ENCODE results near the gene ZNF487. TPM values are rescaled to one million over a fixed set of nuclear protein-coding genes. Genes with fewer than 3 reads are reported as not detected.

The ZNF487 gene
- total and polyA plus RNA-seq, 2 of the 13 experiments (the other 11 are each of a cell fraction or from before 2014, with no cell fraction given) = 7.4 to 8.8 TPM

DNA sequence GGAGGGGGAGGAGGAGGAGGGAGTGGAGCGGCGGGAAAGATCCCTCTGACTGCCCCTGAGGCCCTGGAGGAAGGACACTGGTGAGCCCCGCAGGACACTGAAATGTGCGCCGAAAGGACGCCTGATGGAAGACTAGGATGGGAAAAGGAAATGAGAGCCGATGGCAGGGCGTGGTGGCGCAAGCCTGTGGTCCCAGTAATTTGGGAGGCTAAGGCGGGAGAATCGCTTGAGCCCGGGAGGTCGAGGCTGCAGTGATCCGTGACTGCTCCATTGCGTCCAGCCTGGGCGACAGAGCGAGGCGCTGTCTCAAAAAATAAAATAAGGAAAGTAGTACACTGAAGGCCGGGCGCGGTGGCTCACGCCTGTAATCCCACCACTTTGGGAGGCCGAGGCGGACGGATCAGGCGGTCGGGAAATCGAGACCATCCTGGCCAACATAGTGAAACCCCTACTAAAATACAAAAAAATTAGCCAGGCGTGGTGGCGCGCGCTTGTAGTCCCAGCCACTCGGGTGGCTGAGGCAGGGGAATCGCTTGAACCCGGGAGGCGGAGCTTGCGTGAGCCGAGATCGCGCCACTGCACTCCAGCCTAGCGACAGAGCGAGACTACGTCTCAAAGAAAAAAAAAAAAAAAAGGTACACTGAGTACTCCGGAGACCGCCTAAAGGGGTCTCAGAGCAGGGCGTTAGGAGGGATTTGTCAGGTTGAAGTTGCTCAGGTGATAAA lies 27.4 kb upstream of the ZNF487 start (continued):
- TF ChIP-seq, protein P1, sequence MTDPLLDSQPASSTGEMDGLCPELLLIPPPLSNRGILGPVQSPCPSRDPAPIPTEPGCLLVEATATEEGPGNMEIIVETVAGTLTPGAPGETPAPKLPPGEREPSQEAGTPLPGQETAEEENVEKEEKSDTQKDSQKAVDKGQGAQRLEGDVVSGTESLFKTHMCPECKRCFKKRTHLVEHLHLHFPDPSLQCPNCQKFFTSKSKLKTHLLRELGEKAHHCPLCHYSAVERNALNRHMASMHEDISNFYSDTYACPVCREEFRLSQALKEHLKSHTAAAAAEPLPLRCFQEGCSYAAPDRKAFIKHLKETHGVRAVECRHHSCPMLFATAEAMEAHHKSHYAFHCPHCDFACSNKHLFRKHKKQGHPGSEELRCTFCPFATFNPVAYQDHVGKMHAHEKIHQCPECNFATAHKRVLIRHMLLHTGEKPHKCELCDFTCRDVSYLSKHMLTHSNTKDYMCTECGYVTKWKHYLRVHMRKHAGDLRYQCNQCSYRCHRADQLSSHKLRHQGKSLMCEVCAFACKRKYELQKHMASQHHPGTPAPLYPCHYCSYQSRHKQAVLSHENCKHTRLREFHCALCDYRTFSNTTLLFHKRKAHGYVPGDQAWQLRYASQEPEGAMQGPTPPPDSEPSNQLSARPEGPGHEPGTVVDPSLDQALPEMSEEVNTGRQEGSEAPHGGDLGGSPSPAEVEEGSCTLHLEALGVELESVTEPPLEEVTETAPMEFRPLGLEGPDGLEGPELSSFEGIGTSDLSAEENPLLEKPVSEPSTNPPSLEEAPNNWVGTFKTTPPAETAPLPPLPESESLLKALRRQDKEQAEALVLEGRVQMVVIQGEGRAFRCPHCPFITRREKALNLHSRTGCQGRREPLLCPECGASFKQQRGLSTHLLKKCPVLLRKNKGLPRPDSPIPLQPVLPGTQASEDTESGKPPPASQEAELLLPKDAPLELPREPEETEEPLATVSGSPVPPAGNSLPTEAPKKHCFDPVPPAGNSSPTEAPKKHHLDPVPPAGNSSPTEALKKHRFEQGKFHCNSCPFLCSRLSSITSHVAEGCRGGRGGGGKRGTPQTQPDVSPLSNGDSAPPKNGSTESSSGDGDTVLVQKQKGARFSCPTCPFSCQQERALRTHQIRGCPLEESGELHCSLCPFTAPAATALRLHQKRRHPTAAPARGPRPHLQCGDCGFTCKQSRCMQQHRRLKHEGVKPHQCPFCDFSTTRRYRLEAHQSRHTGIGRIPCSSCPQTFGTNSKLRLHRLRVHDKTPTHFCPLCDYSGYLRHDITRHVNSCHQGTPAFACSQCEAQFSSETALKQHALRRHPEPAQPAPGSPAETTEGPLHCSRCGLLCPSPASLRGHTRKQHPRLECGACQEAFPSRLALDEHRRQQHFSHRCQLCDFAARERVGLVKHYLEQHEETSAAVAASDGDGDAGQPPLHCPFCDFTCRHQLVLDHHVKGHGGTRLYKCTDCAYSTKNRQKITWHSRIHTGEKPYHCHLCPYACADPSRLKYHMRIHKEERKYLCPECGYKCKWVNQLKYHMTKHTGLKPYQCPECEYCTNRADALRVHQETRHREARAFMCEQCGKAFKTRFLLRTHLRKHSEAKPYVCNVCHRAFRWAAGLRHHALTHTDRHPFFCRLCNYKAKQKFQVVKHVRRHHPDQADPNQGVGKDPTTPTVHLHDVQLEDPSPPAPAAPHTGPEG (CRISPR knock-in tag; IDR thresholded peaks at IDR 0.05) = no peak
- TF ChIP-seq SKI (IDR thresholded peaks at IDR 0.05; ENCODE audit: partially characterized antibody) = no peak
- TF ChIP-seq KDM2A (CRISPR knock-in tag; IDR thresholded peaks at IDR 0.05; ENCODE audit: borderline replicate concordance, low read depth) = 0 out of 2 replicates have a peak, but pooled peaks have one; percentile 0
- TF ChIP-seq, protein P2, sequence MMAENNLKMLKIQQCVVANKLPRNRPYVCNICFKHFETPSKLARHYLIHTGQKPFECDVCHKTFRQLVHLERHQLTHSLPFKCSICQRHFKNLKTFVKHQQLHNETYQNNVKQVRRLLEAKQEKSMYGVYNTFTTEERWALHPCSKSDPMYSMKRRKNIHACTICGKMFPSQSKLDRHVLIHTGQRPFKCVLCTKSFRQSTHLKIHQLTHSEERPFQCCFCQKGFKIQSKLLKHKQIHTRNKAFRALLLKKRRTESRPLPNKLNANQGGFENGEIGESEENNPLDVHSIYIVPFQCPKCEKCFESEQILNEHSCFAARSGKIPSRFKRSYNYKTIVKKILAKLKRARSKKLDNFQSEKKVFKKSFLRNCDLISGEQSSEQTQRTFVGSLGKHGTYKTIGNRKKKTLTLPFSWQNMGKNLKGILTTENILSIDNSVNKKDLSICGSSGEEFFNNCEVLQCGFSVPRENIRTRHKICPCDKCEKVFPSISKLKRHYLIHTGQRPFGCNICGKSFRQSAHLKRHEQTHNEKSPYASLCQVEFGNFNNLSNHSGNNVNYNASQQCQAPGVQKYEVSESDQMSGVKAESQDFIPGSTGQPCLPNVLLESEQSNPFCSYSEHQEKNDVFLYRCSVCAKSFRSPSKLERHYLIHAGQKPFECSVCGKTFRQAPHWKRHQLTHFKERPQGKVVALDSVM (CRISPR knock-in tag; IDR thresholded peaks at IDR 0.05) = peak; percentile 71; the same call in 1 of the 2 replicates
- TF ChIP-seq, protein P3, sequence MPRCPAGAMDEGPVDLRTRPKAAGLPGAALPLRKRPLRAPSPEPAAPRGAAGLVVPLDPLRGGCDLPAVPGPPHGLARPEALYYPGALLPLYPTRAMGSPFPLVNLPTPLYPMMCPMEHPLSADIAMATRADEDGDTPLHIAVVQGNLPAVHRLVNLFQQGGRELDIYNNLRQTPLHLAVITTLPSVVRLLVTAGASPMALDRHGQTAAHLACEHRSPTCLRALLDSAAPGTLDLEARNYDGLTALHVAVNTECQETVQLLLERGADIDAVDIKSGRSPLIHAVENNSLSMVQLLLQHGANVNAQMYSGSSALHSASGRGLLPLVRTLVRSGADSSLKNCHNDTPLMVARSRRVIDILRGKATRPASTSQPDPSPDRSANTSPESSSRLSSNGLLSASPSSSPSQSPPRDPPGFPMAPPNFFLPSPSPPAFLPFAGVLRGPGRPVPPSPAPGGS (CRISPR knock-in tag; IDR thresholded peaks at IDR 0.05) = no peak
- TF ChIP-seq, protein P4, sequence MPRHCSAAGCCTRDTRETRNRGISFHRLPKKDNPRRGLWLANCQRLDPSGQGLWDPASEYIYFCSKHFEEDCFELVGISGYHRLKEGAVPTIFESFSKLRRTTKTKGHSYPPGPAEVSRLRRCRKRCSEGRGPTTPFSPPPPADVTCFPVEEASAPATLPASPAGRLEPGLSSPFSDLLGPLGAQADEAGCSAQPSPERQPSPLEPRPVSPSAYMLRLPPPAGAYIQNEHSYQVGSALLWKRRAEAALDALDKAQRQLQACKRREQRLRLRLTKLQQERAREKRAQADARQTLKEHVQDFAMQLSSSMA (CRISPR knock-in tag; IDR thresholded peaks at IDR 0.05) = no peak
- no peak for TF ChIP-seq PITX1 (CRISPR knock-in tag; IDR thresholded peaks at IDR 0.05)
- TF ChIP-seq ZMYM3 (CRISPR knock-in tag; IDR thresholded peaks at IDR 0.05) = no peak
- TF ChIP-seq TMF1 (CRISPR knock-in tag; IDR thresholded peaks at IDR 0.05; ENCODE audit: low read depth) = peak; percentile 4; the same call in 1 of the 2 replicates
- TF ChIP-seq, protein P5, sequence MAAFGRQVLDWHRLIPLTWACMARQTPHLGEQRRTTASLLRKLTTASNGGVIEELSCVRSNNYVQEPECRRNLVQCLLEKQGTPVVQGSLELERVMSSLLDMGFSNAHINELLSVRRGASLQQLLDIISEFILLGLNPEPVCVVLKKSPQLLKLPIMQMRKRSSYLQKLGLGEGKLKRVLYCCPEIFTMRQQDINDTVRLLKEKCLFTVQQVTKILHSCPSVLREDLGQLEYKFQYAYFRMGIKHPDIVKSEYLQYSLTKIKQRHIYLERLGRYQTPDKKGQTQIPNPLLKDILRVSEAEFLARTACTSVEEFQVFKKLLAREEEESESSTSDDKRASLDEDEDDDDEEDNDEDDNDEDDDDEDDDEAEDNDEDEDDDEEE (CRISPR knock-in tag; IDR thresholded peaks at IDR 0.05) = no peak
- TF ChIP-seq ZC3H13 (CRISPR knock-in tag; IDR thresholded peaks at IDR 0.05) = no peak
- no peak for TF ChIP-seq ZNF225 (CRISPR knock-in tag; IDR thresholded peaks at IDR 0.05)
- TF ChIP-seq NRL (CRISPR knock-in tag; IDR thresholded peaks at IDR 0.05; ENCODE audit: borderline replicate concordance) = 0 out of 2 replicates have a peak, but pooled peaks have one; percentile 18
- no peak for TF ChIP-seq ZNF446 (CRISPR knock-in tag; IDR thresholded peaks at IDR 0.05)
- TF ChIP-seq PRPF4 (IDR thresholded peaks at IDR 0.05; ENCODE audit: low read depth, low read length, poor library complexity, severe bottlenecking) = no peak

Data from HepG2 (cell line).